Tongue (tissue), 2 donors: ENCODE results near the gene TPM2. TPM values are rescaled to one million over a fixed set of nuclear protein-coding genes. Genes with fewer than 3 reads are reported as not detected.
"Not testable (repeated sequence)": the region's sequence is repeated elsewhere in the genome, so short reads cannot be mapped to it uniquely, and the experiment has no call there.

Experiments used
- DNase-seq: peaks from one replicate; pipeline ENCODE4 v3.0.0-alpha.2; 2015
- total RNA-seq: library from RNA; depleted of rRNA; stranded (reverse); fragments of >200 nt; gene quantifications from one replicate; pipeline ENCODE4 v1.2.3, GENCODE V29; 2014

Gene TPM2
- total RNA-seq, 1 donor from 2014 or later = 3,889 TPM

DNA sequence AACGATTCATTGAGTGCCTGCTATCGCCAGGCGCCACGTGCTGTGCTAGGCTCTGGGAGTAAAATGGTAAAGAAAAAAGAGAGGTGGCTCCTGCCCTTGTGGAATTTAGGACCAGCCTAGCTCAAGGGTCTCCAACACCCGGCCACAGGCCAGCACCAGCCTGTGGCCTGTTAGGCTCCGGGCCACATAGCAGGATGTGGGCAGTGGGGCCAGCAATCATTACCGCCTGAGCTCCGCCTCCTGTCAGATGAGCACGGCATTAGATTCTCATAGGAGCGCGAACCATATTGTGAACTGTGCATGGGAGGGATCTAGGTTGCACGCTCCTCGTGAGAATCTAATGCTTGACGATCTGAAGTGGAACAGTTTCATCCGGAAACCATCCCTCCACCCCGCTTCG is 33.4 kb downstream of the TPM2 start:
- no peak for DNase-seq

DNA sequence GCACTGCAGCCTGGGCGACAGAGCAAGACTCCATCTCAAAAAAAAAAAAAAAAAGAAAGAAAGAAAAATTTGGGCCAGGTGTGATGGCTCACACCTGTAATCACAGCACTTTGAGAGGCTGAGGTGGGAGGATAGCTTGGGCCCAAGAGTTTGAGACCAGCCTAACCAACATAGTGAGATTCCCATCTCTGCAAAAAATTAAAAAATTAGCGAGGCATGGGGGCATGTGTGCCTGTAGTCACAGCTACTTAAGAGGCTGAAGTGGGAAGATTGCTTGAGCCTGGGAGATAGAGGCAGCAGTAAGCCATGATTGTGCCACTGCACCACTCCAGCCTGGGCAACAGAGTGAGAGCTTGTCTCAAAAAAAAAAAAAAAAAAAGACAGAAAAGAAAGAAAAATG is 36.1 kb downstream of the TPM2 start:
- no peak for DNase-seq

DNA sequence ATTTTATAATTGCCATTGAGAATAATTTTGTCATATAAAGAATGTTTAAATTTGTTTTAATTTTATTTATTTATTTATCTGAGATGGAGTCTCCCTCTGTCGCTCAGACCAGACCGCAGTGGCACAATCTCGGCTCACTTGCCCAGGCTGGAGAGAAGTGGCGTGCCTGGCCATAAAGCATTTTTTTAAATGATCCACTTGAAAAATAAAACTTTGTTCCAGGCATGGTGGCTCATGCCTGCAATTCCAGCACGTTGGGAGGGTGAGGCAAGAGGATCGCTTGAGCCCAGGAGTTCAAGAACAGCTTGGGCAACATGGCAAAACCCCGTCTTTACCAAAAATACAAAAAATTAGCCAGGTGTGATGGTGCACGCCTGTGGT is 36.9 kb downstream of the TPM2 start:
- DNase-seq = no peak

DNA sequence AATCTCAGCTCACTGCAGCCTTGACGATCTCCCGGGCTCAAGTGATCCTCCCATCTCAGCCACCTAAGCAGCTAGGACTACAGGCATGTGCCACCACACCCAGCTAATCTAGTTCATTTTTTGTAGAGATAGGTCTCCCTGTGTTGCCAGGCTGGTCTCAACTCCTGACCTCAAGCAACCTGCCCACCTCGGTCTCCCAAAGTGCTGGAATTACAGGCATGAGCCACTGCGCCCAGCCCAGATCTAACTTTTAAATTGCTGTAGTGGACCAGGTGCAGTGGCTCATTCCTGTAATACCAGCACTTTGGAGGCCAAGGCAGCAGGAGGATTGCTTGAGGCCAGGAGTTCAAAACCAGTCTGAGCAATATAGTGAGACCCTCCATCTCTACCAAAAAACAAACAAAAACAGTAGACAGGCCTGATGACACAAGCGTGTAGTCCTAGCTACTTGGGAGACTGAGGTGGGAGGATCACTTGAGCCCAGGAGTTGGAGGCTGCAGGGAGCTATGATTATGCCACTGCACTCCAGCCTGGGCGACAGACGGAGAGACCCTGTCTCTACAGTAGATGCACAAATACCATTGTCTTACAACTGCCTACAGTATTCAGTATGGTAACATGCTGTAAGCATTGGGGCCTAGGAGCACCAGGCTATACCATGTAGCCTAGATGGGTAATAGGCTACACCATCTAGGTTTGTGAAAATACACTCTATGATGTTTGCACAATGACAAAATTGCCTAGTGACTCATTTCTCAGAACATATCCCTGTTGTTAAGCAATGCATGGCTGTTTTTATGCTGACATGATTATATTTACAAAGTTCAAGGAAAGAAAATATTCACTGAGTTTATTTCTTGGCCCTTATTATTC is 37.5 kb downstream of the TPM2 start:
- no peak for DNase-seq

DNA sequence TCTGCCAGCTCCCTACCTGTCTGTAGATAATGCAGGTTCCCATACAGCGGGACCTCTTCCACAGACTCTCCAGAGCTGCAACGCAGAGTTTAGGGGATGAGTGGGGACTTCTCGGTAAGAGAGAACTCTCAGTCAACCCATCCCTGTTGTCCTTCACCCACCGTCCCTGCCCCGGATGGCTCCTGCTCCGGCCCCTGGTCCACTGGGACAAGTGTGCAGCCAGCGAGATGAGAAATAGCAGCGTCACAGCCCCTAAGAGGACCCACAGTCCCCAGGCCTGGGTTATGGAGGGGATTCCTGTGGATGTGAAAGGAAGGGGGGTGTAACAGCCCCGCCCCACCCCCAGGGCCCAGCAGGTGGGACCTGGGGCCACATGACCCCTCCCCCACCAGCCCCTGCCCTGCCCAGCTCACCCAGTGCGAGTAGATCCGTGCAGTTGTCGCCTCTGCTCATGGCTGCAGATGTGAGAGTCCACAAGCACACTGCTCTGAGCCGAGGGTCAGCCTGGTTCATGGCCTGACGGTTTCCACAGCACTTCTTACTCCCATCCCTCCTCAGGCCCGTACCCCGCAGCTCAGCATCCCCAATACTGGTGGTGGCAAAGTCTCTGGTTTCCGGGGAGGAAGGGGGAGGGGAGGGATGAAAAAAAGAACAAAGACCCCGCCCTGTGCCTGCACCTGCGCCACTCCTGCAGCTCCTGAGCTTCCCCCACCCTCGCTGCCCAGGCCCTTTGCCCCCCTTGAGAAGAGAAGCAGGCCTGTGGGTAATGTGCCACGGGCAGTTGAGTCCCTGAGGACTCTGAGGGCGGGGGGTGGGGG is 39.2 kb downstream of the TPM2 start, which contains the start of gene SIT1:
TSS of gene SIT1 (minus strand) at position 591 of the 818 bp plus-strand sequence. CDS start at position 513, 78 bp downstream.
- no peak for DNase-seq

DNA sequence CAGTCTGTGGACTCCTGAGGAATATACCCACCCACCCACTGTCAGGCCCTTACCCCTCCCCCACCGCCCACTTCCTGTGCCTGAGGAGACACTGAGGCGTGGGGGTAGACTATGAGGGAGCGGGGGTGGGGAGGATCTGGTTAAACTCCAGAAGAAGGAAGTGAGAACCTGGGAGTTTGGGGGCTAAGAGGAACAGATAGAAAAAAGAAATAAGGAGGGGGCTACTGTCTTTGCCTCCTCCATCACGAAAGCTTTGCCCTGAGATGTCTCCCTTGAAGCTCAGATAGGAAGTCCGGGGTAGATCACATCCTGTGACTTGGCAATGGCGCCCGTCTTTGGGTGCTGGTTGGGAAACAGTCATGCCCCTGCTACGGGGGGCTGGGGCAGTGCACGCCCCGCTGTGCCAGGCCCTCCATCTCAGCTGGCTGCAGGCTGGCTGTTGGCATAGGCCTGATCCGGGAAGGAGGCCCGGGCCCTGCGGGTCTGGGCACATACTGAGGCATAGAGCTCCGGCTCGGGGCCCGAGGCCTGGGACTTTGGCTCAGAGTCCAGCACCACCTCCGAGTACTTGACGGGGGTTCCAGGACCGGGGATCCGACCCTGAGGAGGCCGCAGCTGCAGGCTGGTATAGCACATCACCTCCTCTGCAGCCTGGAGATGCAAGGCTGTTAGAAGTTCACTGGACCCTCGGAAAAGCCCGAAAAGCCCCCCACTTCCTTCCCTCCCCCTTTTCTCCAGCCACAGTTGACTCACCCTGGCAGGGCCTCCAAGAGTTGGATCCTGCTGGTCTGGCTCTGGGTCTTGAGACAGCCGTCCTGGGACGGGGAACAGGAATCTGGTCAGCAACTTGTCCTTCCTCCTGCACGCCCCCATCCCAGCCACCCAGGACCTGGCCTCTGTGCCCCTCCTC is 40.0 kb downstream of the TPM2 start:
- DNase-seq = no peak

DNA sequence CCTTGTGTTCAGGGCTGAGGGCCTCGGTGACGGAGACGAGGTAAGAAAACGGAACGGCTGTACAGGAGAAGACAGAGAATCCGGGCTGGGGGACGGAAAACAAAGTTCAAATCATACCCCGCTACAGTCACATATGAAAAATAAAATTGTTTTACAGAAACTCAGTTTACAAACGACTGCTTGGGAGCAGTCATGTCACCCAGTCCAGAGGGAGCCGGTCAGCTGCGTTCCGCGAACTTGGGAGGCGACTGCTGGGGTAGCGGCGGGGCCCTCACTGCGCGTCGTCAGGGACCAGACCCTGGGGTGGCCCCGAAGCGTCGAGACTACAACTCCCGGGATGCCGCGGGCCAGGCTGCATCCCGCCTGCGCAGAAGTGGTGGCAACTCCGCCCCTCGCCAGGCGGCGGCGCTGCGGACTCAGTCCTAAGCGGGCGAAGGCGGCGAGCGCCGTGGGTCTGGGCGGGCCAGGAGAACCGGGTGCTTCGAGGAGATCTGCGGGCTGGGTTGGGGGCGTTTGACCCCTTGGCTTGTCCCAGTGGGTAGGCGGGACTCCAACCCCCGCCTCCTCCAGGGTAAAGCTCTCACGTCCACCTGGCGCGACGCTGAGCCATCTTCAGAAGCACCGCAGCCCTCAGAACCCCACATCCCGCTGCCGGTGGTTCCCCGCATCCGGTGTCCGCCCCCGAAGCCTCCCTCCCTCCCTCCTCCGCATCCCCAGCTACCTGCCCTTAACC is 43.0 kb downstream of the TPM2 start:
- peak; percentile 97 for DNase-seq

DNA sequence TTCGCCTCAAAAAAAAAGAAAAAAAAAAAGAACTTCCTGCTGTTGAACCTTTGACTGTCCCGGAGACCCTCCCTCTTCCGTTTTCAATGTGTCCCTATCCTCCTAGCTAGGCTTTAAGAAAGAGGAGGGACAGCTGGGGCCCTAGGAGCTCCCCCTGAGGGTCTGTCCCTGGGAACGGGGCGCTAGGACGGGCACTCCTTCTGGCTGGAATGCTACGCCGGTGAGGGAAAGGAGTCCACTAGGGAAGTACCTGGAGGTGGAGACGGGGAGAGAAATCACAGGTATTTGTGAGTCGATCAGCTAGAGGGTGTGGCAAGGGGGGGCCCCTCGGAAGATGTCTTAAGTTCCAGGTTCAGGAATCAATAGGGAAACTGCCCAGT is 43.6 kb downstream of the TPM2 start:
- no peak for DNase-seq

DNA sequence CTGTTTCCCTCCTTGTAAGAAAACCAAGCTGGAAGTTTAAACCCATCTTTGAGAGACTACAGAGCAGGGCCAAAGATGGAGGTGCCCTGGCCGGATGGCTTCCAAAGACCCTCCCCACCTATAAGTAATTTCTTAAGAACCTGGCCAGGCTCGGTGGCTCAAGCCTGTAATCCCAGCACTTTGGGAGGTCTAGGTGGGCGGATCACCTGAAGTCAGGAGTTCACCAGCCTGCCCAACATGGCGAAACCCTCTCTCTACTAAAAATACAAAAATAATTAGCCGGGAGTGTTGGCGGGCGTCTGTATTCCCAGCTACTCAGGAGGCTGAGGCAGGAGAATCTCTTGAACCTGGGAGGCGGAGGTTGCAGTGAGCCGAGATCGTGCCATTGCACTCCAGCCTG is 44.0 kb downstream of the TPM2 start:
- not testable (repeated sequence) for DNase-seq

DNA sequence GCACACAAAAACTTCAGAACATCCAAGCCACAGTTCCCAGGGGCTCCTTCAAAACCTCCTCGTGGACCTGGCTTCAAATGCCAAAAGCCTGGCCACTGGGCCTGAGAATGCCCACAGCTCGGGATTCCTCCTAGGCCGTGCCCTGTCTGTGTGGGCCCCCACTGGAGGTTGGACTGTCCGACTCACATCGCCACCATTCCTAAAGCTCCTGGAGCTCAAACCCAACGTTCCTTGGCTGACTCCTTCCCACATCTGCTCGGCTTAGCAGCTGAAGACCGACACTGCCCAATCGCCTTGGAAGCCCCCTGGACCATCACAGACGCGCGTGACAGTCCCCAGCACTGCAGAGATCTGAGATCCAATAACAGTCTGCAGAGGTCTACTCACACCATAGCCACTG is 46.7 kb downstream of the TPM2 start:
- DNase-seq = no peak

DNA sequence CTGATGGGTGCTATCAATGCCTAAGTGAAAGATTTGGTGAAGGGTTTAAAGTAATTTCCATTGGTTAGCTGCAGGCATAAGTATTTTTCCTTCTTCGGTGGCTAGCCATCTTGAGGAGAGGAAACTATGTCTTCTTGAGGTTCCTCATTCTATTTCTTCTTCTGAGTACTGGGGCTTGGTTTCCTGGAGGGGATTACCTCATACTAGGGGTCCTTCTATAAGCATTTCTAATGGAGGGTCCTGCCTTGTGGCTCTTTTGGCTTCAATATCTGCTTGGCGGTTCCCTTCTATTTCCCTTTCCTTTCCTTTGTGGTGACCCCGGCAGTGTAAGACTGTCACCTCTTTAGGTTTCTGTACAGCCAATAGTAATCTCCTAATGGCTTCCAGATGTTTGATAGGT is 48.2 kb downstream of the TPM2 start:
- not testable (repeated sequence) for DNase-seq

DNA sequence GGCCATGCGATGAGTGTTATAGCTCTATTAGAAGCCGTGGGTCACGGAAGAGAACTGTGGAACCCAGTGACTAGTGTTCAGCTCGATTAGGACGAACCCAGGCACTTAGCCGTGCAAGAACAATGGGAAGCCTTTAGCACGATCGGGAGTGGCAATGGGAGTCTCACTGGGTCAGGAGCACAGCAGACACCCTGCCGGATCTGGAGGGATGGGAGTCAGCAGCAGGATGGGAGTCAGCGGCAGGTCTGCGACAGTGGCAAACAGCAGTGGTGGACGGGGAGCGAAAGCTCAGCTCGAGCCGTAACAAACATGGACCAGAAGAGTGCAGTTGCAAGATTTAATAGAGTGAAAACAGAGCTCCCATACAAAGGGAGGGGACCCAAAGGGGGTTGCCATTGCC is 49.3 kb downstream of the TPM2 start:
- DNase-seq = not testable (repeated sequence)

DNA sequence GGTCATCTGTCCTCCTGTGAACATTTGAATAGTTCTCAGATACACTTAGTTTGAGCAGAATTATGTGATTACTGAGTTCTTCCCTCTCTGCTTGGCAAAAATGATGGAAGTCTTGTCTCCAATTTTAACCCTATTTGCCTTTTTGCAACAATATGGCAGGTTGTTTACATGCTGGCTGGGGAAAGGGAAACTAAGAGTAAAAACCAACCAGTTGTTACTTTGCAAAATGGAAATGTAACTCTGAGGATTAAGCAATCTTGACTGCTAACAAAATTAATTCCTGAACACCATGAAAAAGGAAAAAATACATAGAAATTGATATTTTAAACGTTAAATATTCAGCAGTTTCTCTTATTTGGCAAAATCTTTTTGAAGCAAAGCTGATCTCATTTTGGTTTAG is 50.1 kb downstream of the TPM2 start:
- DNase-seq = no peak

DNA sequence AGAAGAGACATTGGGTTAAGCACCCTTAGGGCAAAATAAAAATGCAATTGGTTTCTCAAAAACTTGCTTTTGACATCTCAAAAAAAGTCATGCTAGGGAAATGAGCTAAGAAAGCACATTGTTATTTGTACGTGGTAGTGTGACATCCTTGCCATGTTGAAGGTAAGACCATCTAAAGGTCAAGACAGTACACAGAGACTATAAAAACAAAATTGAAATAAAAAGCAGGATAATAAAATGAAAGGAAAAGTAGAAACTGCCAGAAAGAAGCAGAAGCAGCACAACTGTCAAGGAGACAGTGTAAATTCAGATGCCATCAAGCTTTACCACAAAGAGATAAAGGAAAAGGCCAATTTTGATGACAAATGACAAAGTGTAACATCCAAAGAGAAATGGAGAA is 50.5 kb downstream of the TPM2 start:
- DNase-seq = not testable (repeated sequence)

DNA sequence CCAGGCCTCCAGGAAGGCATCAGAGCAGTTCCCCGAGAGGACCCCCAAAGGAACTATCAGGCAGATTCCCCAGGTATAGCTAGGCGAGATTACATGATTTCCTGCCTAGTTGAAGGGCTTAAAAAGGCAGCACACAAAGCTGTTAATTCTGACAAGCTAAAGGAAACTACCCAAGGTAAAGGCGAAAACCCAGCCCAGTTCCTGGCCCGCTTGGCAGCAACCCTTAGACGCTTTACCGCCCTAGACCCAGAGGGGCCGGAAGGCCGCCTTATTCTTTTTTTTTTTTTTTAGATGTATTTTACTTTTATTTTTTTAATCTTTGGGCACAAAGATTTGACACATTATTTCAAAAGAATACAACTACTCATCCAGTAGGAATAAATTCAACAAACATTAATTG is 51.0 kb downstream of the TPM2 start:
- not testable (repeated sequence) for DNase-seq

DNA sequence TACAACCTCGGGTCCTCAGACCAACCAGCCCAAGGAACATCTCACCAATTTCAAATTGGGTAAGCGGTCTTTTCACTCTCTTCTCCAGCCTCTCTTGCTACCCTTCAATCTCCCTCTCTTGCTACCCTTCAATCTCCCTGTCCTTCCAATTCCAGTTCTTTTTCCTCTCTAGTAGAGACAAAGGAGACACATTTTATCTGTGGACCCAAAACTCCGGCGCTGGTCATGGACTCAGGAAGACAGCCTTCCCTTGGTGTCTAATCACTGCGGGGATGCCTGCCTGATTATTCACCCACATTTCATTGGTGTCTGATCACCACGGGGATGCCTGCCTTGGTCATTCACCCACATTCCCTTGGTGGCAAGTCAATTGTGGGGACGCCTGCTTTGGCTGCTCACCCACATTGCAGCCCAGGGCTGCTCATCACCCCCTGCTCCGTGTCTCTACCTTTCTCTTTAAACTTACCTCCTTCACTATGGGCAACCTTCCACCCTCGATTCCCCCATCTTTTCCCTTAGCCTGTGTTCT is 52.2 kb downstream of the TPM2 start:
- DNase-seq = not testable (repeated sequence)

DNA sequence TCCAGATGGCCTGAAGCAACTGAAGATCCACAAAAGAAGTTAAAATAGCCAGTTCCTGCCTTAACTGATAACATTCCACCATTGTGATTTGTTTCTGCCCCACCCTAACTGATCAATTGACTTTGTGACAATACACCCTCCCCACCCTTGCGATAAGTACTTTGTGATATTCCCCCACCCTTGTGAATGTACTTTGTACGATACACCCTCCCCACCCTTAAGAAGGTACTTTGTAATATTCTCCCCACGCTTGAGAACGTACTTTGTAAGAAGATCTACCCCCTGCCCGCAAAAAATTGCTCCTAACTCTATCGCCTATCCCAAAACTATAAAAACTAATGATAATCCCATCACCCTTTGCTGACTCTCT is 52.9 kb downstream of the TPM2 start:
- not testable (repeated sequence) for DNase-seq

DNA sequence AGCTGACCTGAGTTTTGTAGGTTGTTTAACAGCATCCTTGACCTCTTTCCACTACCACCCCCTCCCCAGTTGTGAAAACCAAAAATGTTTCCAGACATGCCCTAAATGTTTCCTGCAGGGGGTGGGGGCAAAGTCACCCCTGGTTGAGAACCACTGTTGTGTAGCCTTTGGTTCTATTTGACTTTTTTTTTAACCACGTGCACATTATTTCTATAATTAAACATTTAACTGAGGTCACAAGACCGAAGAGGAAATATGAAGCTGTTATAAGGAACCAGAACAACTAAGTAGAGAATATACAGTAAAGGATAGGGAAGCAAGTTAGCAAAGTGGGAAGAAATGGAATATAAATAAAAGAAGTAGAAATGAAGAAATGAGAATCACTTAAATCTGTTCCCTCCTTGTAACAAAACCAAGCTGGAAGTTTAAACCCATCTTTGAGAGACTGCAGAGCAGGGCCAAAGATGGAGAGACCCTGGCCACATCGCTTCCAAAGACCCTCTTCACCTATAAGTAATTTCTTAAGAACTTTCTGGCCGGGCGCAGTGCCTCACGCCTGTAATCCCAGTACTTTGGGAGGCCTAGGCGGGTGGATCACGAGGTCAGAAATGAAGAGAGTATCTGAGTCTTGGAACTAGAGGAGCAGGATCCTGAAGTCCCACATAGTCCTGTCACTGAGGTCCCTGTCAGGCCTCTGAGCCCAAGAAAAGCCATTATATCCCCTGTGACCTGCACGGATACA is 53.4 kb downstream of the TPM2 start:
- DNase-seq = no peak

DNA sequence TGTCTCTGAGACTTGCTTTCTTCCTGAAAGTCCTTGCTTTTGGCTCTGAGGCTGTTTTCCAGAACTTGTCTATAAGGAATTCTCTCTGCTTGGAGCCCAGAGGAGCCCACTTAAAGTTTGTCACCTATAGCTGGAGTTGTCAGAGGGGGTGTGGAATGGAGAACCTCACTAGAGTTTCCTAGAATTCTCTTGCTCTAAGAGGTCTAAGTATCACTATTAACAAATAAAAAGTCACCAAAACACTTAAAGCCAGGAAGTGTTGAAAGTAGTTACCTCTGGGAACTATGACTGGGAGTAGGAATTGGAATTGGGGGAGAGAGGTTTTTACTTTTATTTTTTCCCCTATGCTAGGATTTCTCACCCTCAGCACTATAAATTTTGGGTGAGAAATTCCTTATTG is 54.0 kb downstream of the TPM2 start:
- no peak for DNase-seq
